ENCODE data around the gene SLC35E2B. TPM values are rescaled to one million over a fixed set of nuclear protein-coding genes. Genes with fewer than 3 reads are reported as not detected.

The SLC35E2B gene
- total and polyA plus RNA-seq, 2 of the 8 experiments (the other 6 are each of a cell fraction or from before 2014, with no cell fraction given), result 25.9 to 46.7 TPM

GRCh38 chr1:1623181-1623630 lies 69.4 kb downstream of the SLC35E2B start:
- Histone ChIP-seq H3K14ac (ENCODE audit: insufficient read length) (no peak overlapping the region), H2AK5ac (ENCODE audit: low read depth, low read length) (no peak overlapping the region)
- POLR2A ChIA-PET (ENCODE audit: partially characterized antibody), result no interaction called here
- TF ChIP-seq MAX (IDR thresholded peaks at IDR 0.05) (no peak), GABPA (IDR thresholded peaks at IDR 0.05; ENCODE audit: borderline replicate concordance, insufficient read depth, low read length) (no peak), MAFK (IDR thresholded peaks at IDR 0.05; ENCODE audit: low read depth, low read length) (no peak), FOSL1 (IDR thresholded peaks at IDR 0.05; ENCODE audit: insufficient read depth, low read depth, low read length) (no peak), EP300 (IDR thresholded peaks at IDR 0.05; ENCODE audit: borderline replicate concordance in 1 of 2, low read depth in 2 of 2, low read length in 2 of 2) (no peak), NRF1 (IDR thresholded peaks at IDR 0.05; ENCODE audit: low read depth, low read length) (no peak), CEBPB (IDR thresholded peaks at IDR 0.05; ENCODE audit: low read depth, low read length) (no peak), NANOG (IDR thresholded peaks at IDR 0.05; ENCODE audit: insufficient read depth, low read depth, low read length, poor library complexity, severe bottlenecking) (no peak), EGR1 (IDR thresholded peaks at IDR 0.05; ENCODE audit: borderline replicate concordance, low read depth, low read length) (no peak), SIN3A (conservative IDR thresholded peaks at IDR 0.05 in 1 of 2, IDR thresholded peaks at IDR 0.05 in 1 of 2; ENCODE audit: low read depth in 1 of 2, low read length in 2 of 2) (no peak), SUZ12 (IDR thresholded peaks at IDR 0.05; ENCODE audit: low read length) (no peak), BACH1 (IDR thresholded peaks at IDR 0.05; ENCODE audit: low read length) (no peak), SP2 (IDR thresholded peaks at IDR 0.05; ENCODE audit: low read length) (no peak)

More at GRCh38 chr1:1623181-1623630, 69.4 kb downstream of the SLC35E2B start:
- Histone ChIP-seq H4K20me1 (replicated peaks in 1 of 2; ENCODE audit: control insufficient read depth in 1 of 2, insufficient read depth in 2 of 2, low read length in 2 of 2) (peaks cover 2 to 18% of the 10 kb centered on the region in 2 experiments), H2BK12ac (ENCODE audit: low read depth, low read length) (no peak overlapping the region), H2BK120ac (replicated peaks; ENCODE audit: low read depth, low read length) (no peak overlapping the region), H3K9me3 (ENCODE audit: insufficient read depth in 2 of 2, low read depth in 1 of 2, low read length in 1 of 2) (no peaks in the 10 kb centered on the region), H2BK15ac (ENCODE audit: low read length) (no peak overlapping the region), H4K8ac (ENCODE audit: extremely low read depth, insufficient read depth, low read length) (peak overlapping the region; percentile 79; the same call in 1 of the 2 replicates), H3K4me1 (replicated peaks in 1 of 4; ENCODE audit: control insufficient read depth in 3 of 4, insufficient read depth in 4 of 4, low read length in 3 of 4) (peaks cover 0 to under 1% (median 0%) of the 10 kb centered on the region in 4 experiments; a peak in 2 of 7 replicates), H3K56ac (replicated peaks; ENCODE audit: insufficient read length, low read depth, low read length) (no peak overlapping the region), H3K27me3 (replicated peaks in 1 of 4; ENCODE audit: control insufficient read depth in 3 of 4, extremely low read depth in 1 of 4, insufficient read depth in 3 of 4, low read length in 3 of 4) (no peaks in the 10 kb centered on the region), H3K4me2 (ENCODE audit: insufficient read depth in 1 of 2, low read depth in 2 of 2, low read length in 2 of 2) (no peak overlapping the region), H3K23me2 (ENCODE audit: low read depth, low read length) (no peaks in the 10 kb centered on the region), H2BK20ac (ENCODE audit: low read length) (no peak overlapping the region), H3K18ac (ENCODE audit: extremely low read depth, low read length) (no peak overlapping the region), H3K27ac (ENCODE audit: low read depth, low read length) (no peak overlapping the region), H3K36me3 (ENCODE audit: control insufficient read depth in 2 of 4, insufficient read depth in 4 of 4, low read length in 3 of 4) (no peaks in the 10 kb centered on the region), H4K91ac (replicated peaks; ENCODE audit: insufficient read length, low read length) (no peak overlapping the region), H4K5ac (ENCODE audit: insufficient read length, low read depth, low read length) (no peak overlapping the region), H3K79me1 (ENCODE audit: low read depth, low read length) (no peaks in the 10 kb centered on the region; the same call in none of the 2 replicates), H2AFZ (ENCODE audit: low read length) (no peak overlapping the region), H3K4ac (replicated peaks; ENCODE audit: insufficient read length, low read depth, low read length) (no peak overlapping the region), H3K79me2 (ENCODE audit: control insufficient read depth in 1 of 2, insufficient read depth in 2 of 2, low read length in 2 of 2) (no peaks in the 10 kb centered on the region), H3K23ac (ENCODE audit: insufficient read length) (no peak overlapping the region), H3K4me3 (ENCODE audit: extremely low read depth in 1 of 4, insufficient read depth in 2 of 4, low read depth in 3 of 4, low read length in 4 of 4) (no peak overlapping the region), H3K9ac (replicated peaks in 1 of 4; ENCODE audit: extremely low read depth in 1 of 4, low read depth in 3 of 4, low read length in 3 of 4) (no peak overlapping the region), H2BK5ac (ENCODE audit: low read depth, low read length) (no peak overlapping the region; the same call in 1 of the 2 replicates)
- DNase-seq (ENCODE audit: low read depth in 1 of 2, low spot score in 2 of 2), result no peak
- CTCF ChIA-PET (ENCODE audit: partially characterized antibody), result interaction anchor here (1.6 kb wide), 1 partner anchor 182 kb away, joined by 4 read pairs; no protein-coding TSS in a partner anchor
- no peak for FAIRE-seq
- WGBS, 2 experiments (ENCODE audit: extremely low coverage in 1 of 2, insufficient coverage in 1 of 2, insufficient read length in 1 of 2, insufficient replicate concordance in 2 of 2, low coverage in 1 of 2, low lambda C conversion rate in 2 of 2, missing lambda C conversion rate in 1 of 2), result 96% methylated on average over 26 of the region's 33 CpGs; no CpG with 5 or more reads in 1 of the 2 experiments

Measured in H1 (cell line).